Peyer's patch (tissue), 4 donors: ENCODE results near the gene DLGAP1. TPM values are rescaled to one million over a fixed set of nuclear protein-coding genes. Genes with fewer than 3 reads are reported as not detected.
A peak's percentile ranks its signal among the peaks of the same experiment; 100 is the strongest.

Source experiments
- DNase-seq, 3 donors: peaks; one replicate each; pipeline ENCODE4 v3.0.0-alpha.2; 2017 to 2019
- H3K27ac ChIP-seq, 4 donors: fragments of 200-600 bp; sonication (generic); one replicate each; pipeline ENCODE4 v1.5.1; 2016 to 2019
- H3K27me3 ChIP-seq, 2 donors: fragments of 200-600 bp; sonication (generic); one replicate each; pipeline ENCODE4 v1.5.1; 2019
- H3K36me3 ChIP-seq, 3 donors: fragments of 200-600 bp; sonication (generic); one replicate each; pipeline ENCODE4 v1.5.1; 2016 to 2019
- H3K4me1 ChIP-seq, 4 donors: fragments of 200-600 bp; sonication (generic); one replicate each; pipeline ENCODE4 v1.5.1; 2016 to 2019
- H3K4me3 ChIP-seq, 4 donors: fragments of 200-600 bp; sonication (generic); 1 replicate in 3 of 4; 2 replicates in 1 of 4; pipeline ENCODE4 v1.5.1; 2016 to 2019; ENCODE audit warnings: mild to moderate bottlenecking in 1 of 4
- H3K9me3 ChIP-seq, 4 donors: fragments of 200-600 bp; sonication (generic); one replicate each; pipeline ENCODE4 v1.5.1; 2016 to 2019; ENCODE audit warnings: mild to moderate bottlenecking in 1 of 4
- POLR2A ChIP-seq, 2 donors: fragments of 450-650 bp; IDR thresholded peaks; one replicate each; pipeline ENCODE4 v1.5.1; 2017; ENCODE audit warnings: antibody characterized with exemption in 2 of 2, mild to moderate bottlenecking in 2 of 2, moderate library complexity in 2 of 2
- total RNA-seq, 4 donors: library from RNA; depleted of rRNA; stranded (reverse); fragments of >200 nt; gene quantifications; one replicate each; pipeline ENCODE4 v1.1.0, GENCODE V29; 2016
- TF ChIP-seq, protein P1 (sequence below), 6 experiments: fragments of 450-650 bp in 4 of 6; fragments of 200-600 bp in 2 of 6; sonication (generic) in 1 of 6; IDR thresholded peaks; one replicate each; pipeline ENCODE4 v1.5.1; 2017 to 2019; ENCODE audit warnings: antibody characterized with exemption in 6 of 6, mild to moderate bottlenecking in 3 of 6, moderate library complexity in 1 of 6

Gene DLGAP1
- total RNA-seq, 4 donors from 2014 or later = 0.53 to 4.1 (median 2.1) TPM

DNA sequence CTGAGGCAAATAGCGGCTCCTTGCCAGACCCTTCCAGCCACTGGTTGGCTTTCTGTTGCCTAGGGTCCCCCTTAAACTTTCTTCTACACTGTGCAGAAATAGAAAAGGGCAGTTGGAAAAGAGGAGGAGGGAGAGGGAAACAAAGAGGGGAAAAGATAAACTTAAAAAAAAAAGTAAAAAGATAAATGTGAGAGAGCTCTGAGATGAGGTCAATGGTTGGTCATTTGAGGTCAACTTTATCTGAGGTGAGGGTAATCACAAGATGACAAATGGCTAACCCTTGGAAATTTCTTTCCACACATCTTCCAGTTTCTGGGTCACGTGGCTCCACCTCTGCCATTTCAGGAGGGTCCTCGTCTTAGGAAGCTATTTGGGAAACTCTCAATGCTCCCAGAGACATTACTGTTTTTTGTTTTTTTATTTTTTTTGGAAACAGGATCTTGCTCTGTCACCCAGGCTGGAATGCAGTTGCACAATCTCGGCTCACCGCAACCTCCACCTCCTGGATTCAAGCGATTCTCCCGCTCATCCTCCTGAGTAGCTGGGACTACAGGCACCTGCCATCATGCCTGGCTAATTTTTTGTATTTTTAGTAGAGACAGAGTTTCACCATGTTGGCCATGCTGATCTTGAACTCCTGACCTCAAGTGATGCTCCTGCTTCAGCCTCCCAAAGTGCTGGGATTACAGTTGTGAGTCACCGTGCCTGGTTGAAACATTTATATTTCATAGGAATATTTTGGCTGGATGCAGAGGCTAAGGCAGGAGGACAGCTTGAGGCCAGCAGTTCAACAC lies 805.3 kb downstream of the DLGAP1 start:
- DNase-seq = no peak
- Histone ChIP-seq H3K4me3 (no peak overlapping the region), H3K36me3 (no peaks in the 10 kb centered on the region), H3K27me3 (no peaks in the 10 kb centered on the region), H3K27ac (peak overlapping the region in 1 of 4 donors; percentile 9), H3K4me1 (peaks cover 0 to 13% (median 1%) of the 10 kb centered on the region in 4 donors), H3K9me3 (no peaks in the 10 kb centered on the region)
- TF ChIP-seq, protein P1, sequence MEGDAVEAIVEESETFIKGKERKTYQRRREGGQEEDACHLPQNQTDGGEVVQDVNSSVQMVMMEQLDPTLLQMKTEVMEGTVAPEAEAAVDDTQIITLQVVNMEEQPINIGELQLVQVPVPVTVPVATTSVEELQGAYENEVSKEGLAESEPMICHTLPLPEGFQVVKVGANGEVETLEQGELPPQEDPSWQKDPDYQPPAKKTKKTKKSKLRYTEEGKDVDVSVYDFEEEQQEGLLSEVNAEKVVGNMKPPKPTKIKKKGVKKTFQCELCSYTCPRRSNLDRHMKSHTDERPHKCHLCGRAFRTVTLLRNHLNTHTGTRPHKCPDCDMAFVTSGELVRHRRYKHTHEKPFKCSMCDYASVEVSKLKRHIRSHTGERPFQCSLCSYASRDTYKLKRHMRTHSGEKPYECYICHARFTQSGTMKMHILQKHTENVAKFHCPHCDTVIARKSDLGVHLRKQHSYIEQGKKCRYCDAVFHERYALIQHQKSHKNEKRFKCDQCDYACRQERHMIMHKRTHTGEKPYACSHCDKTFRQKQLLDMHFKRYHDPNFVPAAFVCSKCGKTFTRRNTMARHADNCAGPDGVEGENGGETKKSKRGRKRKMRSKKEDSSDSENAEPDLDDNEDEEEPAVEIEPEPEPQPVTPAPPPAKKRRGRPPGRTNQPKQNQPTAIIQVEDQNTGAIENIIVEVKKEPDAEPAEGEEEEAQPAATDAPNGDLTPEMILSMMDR (IDR thresholded peaks at IDR 0.05) = no peak
- no peak for TF ChIP-seq POLR2A (IDR thresholded peaks at IDR 0.05)

DNA sequence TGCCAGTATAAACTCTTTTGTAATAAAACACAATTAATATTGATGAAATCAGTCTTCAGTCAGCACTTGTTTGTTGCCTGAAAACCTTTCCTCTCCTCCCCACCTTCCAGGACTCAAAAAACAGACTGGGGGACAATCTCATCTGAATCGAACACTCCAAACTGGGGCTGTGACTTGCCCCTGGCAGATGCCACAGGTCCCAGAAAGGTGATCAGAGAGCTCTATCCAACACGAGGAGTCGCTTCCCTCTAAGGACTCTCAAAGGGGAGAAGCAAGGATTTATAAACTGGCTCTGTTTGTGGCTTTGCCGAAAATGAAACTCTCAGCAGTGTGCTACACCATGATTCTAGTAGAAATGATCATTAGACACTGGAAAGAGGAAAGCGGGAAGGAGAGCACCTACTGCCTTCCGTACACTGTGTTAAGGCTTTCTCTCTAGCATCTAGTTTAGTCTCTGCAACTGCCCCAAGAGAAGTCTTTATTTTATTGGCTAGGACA lies 805.9 kb downstream of the DLGAP1 start:
- no peak for DNase-seq
- Histone ChIP-seq H3K27me3 (no peaks in the 10 kb centered on the region), H3K27ac (peak overlapping the region in 1 of 4 donors; percentile 9), H3K4me1 (peaks cover 0 to 12% (median 1%) of the 10 kb centered on the region in 4 donors), H3K9me3 (no peaks in the 10 kb centered on the region), H3K36me3 (no peaks in the 10 kb centered on the region), H3K4me3 (no peak overlapping the region)
- TF ChIP-seq POLR2A (IDR thresholded peaks at IDR 0.05) = no peak
- TF ChIP-seq, protein P1 (IDR thresholded peaks at IDR 0.05) = no peak

DNA sequence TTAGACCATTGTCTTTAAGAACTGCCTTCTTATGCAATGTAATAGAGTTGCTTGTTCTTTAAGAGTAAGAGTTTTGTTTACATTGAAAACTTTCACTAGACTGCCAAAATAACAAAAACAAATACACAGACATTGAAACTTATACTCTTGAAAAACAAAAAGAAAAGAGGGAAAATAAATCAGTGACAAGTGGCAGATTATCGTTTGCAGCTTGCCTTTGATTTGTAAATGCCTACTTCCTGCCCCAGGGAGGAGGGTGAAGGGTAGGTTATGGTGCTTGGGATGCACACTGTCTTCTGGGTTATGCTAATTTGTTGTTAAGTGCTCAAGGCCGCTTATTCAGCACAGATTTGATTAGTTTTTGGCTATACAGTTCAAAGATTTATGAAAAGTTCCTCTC lies 806.5 kb downstream of the DLGAP1 start:
- H3K27ac ChIP-seq = peak overlapping the region in 1 of 4 donors; percentile 9
- no peaks in the 10 kb centered on the region for H3K27me3 ChIP-seq
- no peaks in the 10 kb centered on the region for H3K36me3 ChIP-seq

DNA sequence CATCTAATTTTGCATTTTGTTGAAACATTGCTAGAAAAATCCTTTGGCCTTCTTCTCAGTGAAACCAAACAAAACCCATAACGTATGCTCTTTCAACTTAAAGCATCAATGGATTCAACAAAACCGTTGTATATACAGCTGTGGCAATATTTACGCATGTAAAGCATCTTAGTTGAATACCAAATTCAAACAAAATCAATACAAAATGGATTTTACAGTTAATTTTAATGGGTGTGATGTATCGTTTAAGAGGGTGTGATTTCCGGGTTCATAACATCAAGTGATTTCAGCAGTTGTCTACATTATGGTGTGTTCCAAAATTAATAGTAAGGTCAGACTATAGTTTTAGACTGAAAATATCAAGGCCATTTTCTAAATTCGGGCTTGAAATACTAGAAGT lies 806.9 kb downstream of the DLGAP1 start:
- H3K36me3 ChIP-seq = no peaks in the 10 kb centered on the region
- no peak overlapping the region for H3K27ac ChIP-seq

More for the DNA sequence above, 806.5 kb downstream of the DLGAP1 start:
- DNase-seq = no peak
- no peak overlapping the region for H3K4me3 ChIP-seq
- no peaks in the 10 kb centered on the region for H3K9me3 ChIP-seq
- TF ChIP-seq, protein P1 (IDR thresholded peaks at IDR 0.05) = no peak
- peaks cover 0 to 9% (median 1%) of the 10 kb centered on the region in 4 donors for H3K4me1 ChIP-seq

DNA sequence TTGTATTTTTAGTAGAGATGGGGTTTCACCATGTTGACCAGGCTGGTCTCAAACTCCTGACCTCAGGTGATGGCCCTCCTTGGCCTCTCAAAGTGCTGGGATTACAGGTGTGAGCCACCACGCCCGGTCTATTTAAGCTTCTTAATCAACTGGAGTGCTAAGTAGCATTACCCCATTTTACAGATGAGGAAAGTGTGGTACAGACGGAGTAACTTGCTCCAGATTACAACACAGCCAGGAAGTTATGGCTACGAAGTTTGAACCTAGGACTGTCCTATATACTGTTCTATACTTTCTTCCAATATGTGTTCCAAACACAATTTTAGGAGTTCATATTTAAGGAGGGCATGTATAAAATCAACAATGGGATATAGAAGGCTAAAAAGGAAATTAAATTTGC lies 807.5 kb downstream of the DLGAP1 start:
- Histone ChIP-seq H3K27ac (no peak overlapping the region), H3K4me3 (no peak overlapping the region), H3K9me3 (no peaks in the 10 kb centered on the region), H3K4me1 (peaks cover 0 to 2% (median under 1%) of the 10 kb centered on the region in 4 donors), H3K27me3 (no peaks in the 10 kb centered on the region), H3K36me3 (no peaks in the 10 kb centered on the region)
- no peak for TF ChIP-seq POLR2A (IDR thresholded peaks at IDR 0.05)
- TF ChIP-seq, protein P1 (IDR thresholded peaks at IDR 0.05) = no peak
- DNase-seq = no peak

More for the DNA sequence above, 806.9 kb downstream of the DLGAP1 start:
- H3K4me3 ChIP-seq = no peak overlapping the region
- no peaks in the 10 kb centered on the region for H3K27me3 ChIP-seq
- DNase-seq = no peak
- peaks cover 0 to 7% (median 1%) of the 10 kb centered on the region in 4 donors for H3K4me1 ChIP-seq
- H3K9me3 ChIP-seq = no peaks in the 10 kb centered on the region
- TF ChIP-seq, protein P1 (IDR thresholded peaks at IDR 0.05) = no peak
- no peak for TF ChIP-seq POLR2A (IDR thresholded peaks at IDR 0.05)
